ENCODE results near the gene MKNK2.

MKNK2 gene

DNA sequence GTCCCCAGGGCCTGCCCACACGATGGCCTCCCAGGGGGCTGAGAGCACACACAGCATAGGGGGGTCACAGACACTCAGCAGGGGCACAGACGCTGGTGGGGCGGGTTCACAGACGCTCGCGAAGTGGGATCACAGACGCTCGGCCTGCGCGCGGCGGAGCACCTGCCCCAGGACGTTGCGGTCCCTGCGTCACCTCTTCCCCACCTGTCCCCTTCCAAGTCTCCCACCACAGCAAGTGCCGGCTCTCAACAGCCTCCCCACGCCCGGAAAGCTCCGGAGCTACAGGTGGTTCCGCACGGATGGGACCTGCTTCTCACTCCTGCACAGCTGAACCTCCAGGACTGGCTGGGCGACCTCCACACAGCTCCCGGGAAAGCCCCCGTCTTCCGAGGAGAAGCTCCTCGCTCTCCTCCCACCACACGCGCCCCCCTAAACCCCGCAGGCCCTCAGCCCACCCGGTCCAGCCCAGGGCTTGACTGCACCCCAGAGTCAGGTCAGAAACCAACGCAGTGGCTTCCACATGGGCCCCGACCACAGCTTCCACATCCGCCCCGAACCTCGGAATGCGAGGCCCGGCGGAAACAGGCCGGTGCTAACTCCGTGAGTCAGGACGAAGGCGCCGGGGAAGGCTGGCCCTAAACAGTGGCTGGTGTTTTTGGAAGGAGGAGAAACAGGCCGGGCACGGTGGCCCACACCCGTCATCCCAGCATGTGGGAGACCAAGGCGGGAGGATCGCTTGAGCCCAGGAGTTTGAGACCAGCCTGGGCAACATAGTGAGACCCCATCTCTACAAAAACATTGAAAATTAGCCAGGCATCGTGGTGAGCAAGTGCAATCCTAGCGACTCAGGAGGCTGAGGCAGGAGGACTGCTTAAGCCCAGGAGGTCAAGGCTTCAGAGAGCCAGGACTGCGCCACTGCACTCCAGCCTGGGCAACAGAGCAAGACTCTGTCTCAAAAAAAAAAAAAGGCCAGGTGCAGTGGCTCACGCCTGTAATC, 52.0 kb downstream of the MKNK2 start:
- no peak for TF ChIP-seq CTCF (IDR thresholded peaks at IDR 0.05; ENCODE audit: low read depth, low read length)
- no peak overlapping the region for H3K4me3 ChIP-seq (ENCODE audit: low read depth, low read length)
- in situ Hi-C loops (cut with HindIII; ENCODE audit: low sequenced_read_pairs), result no loop called here
- no peak for DNase-seq (ENCODE audit: low read depth, low spot score)

DNA sequence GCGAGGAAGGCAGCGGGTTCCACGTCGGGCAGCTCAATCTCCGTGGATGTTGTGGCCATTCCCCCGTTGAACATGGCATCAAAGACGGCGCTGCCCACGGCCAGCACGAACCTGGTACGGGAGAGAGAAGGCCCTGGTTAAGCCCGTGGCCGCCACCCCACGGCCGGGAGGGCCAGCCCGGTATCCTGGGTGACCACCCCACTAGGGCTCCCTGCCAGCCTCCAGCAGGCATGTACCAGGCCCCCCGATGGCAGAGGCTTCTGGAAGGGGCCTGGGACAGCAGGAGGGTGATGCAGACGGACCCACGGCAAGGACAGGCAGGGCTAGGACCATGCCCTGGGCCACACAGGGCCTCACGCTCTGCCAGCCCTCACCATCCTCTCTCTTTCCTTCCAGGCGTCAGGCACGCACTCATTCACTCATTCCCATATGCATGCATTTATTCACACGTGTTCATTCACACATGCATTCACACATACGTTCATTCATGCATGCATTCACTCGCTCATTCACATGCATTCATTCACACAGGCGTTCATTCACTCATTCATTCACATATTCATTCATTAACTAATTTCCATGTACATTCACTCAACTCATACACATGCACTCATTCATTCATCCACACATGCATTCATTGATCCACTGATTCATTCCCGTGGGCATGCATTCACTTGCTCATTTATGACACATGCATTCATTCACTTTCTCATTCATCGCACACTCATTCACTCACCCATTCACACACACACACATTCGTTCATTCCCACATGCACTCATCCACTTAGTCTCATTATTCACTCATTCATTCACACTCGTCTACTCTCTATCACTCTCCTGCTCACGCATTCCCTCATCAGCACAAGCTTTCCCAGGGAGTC, 53.5 kb downstream of the MKNK2 start:
- in situ Hi-C loops (cut with HindIII; ENCODE audit: low sequenced_read_pairs), result no loop called here
- TF ChIP-seq CTCF (IDR thresholded peaks at IDR 0.05; ENCODE audit: low read depth, low read length), result no peak
- H3K4me3 ChIP-seq (ENCODE audit: low read depth, low read length), result no peak overlapping the region
- no peak for DNase-seq (ENCODE audit: low read depth, low spot score)

DNA sequence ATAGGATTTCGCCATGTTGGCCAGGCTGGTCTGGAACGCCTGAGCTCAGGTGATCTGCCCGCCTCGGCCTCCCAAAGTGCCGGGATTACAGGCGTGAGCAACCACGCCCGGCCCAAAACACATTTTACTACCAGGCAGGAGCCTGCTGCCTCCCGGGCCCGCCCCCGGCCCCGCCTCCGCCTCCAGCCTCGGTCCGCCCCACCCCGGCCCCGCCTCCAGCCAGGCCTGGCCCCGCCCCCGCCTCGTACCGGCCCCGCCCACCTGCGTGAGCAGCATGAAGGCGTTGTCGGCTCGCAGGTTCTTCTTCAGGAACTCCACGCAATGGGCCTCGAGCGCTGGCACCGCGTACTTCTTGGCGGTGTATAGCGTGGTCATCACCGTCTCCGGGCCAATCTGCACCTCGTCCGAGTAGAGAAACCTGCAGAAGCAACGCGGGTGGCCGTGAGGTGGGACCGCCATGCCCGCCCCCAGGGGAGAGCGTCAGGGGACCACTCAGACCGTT, 58.2 kb downstream of the MKNK2 start:
- DNase-seq (ENCODE audit: low read depth, low spot score), result no peak

GRCh38 chr19:1991018-1991913, 59.8 kb downstream of the MKNK2 start:
- no peak for TF ChIP-seq CTCF (IDR thresholded peaks at IDR 0.05; ENCODE audit: low read depth, low read length)
- in situ Hi-C loops (cut with HindIII; ENCODE audit: low sequenced_read_pairs), result no loop called here
- no peak for DNase-seq (ENCODE audit: low read depth, low spot score)
- H3K4me3 ChIP-seq (ENCODE audit: low read depth, low read length), result no peak overlapping the region

More for the DNA sequence above, 58.2 kb downstream of the MKNK2 start:
- H3K4me3 ChIP-seq (ENCODE audit: low read depth, low read length), result no peak overlapping the region
- no peak for TF ChIP-seq CTCF (IDR thresholded peaks at IDR 0.05; ENCODE audit: low read depth, low read length)
- in situ Hi-C loops (cut with HindIII; ENCODE audit: low sequenced_read_pairs), result no loop called here

GRCh38 chr19:1990230-1991017, 60.6 kb downstream of the MKNK2 start:
- in situ Hi-C loops (cut with HindIII; ENCODE audit: low sequenced_read_pairs), result no loop called here
- no peak for TF ChIP-seq CTCF (IDR thresholded peaks at IDR 0.05; ENCODE audit: low read depth, low read length)
- DNase-seq (ENCODE audit: low read depth, low spot score), result no peak
- no peak overlapping the region for H3K4me3 ChIP-seq (ENCODE audit: low read depth, low read length)
